ENCODE results near the gene FBXO3. TPM values are rescaled to one million over a fixed set of nuclear protein-coding genes. Genes with fewer than 3 reads are reported as not detected.

FBXO3 gene
- total and polyA plus RNA-seq, 2 of the 13 experiments (the other 11 are each of a cell fraction or from before 2014, with no cell fraction given): 20.4 to 27.6 TPM

GRCh38 chr11:33736148-33736812, 38.0 kb downstream of the FBXO3 start, which contains the start of gene CD59 (continued):
- TF ChIP-seq NFKBIZ (CRISPR knock-in tag; IDR thresholded peaks at IDR 0.05): 0 out of 2 replicates have a peak, but pooled peaks have one; percentile 11
- TF ChIP-seq NFAT5 (CRISPR knock-in tag; IDR thresholded peaks at IDR 0.05): no peak
- TF ChIP-seq MED13 (CRISPR knock-in tag; IDR thresholded peaks at IDR 0.05): peak; percentile 61; the same call in 1 of the 2 replicates
- TF ChIP-seq ZFP62 (CRISPR knock-in tag; IDR thresholded peaks at IDR 0.05): 0 out of 2 replicates have a peak, but pooled peaks have one; percentile 39
- TF ChIP-seq ZNF644 (CRISPR knock-in tag; IDR thresholded peaks at IDR 0.05; ENCODE audit: low read depth): 0 out of 2 replicates have a peak, but pooled peaks have one; percentile 4
- 0 out of 2 replicates have a peak, but pooled peaks have one; percentile 61 for TF ChIP-seq ZNF879 (CRISPR knock-in tag; IDR thresholded peaks at IDR 0.05)
- no peak for TF ChIP-seq ZBTB33 (CRISPR knock-in tag; IDR thresholded peaks at IDR 0.05)
- no peak for TF ChIP-seq ZNF773 (CRISPR knock-in tag; IDR thresholded peaks at IDR 0.05; ENCODE audit: borderline replicate concordance)

Data from HepG2 (cell line).